ENCODE results near the gene MRPL58. TPM values are rescaled to one million over a fixed set of nuclear protein-coding genes. Genes with fewer than 3 reads are reported as not detected.

The MRPL58 gene
- total RNA-seq, 2 experiments from 2014 or later, result 5.4 to 7.1 TPM

GRCh38 chr17:75019146-75019545, 6.7 kb downstream of the MRPL58 start:
- H3K4me1 ChIP-seq (ENCODE audit: insufficient read depth, low read length), result no peaks in the 10 kb centered on the region
- H3K4me3 ChIP-seq (ENCODE audit: low read length), result no peak overlapping the region
- no peak for TF ChIP-seq CTCF (IDR thresholded peaks at IDR 0.05)
- Mint-ChIP-seq H3K4me3 (no peak overlapping the region), H3K36me3 (ENCODE audit: low read depth) (peaks cover 72% of the 10 kb centered on the region), H3K27me3 (no peaks in the 10 kb centered on the region), H3K27ac (no peak overlapping the region), H3K4me1 (ENCODE audit: low read depth) (peaks cover 25% of the 10 kb centered on the region), H3K9me3 (no peaks in the 10 kb centered on the region)
- intact Hi-C loops (cut with DNase I, micrococcal nuclease), result no loop called here
- H3K27ac ChIP-seq (ENCODE audit: low read depth in 1 of 2, low read length in 2 of 2), result no peak overlapping the region
- peaks cover 55% of the 10 kb centered on the region for H3K36me3 ChIP-seq (ENCODE audit: insufficient read depth, low read length)
- ChIA-PET CTCF (no interaction called here), POLR2A (interaction anchor here (0.8 kb wide), 1 partner anchor 32 kb away, joined by 3 read pairs; the partner anchor contains the start of gene CDR2L)
- DNase-seq (no peak), ATAC-seq (ENCODE audit: poor library complexity) (no peak)
- no peaks in the 10 kb centered on the region for H3K27me3 ChIP-seq (ENCODE audit: control insufficient read depth in 1 of 2, insufficient read depth in 2 of 2, low read length in 2 of 2)
- H3K9me3 ChIP-seq (ENCODE audit: control insufficient read depth in 1 of 2, insufficient read depth in 1 of 2, low read length in 2 of 2), result no peaks in the 10 kb centered on the region

- Histone ChIP-seq H3K27ac (ENCODE audit: low read depth in 1 of 2, low read length in 2 of 2) (no peak overlapping the region), H3K4me3 (ENCODE audit: low read length) (no peak overlapping the region), H3K4me1 (ENCODE audit: insufficient read depth, low read length) (peaks cover 2% of the 10 kb centered on the region), H3K27me3 (ENCODE audit: control insufficient read depth in 1 of 2, insufficient read depth in 2 of 2, low read length in 2 of 2) (no peaks in the 10 kb centered on the region), H3K9me3 (ENCODE audit: control insufficient read depth in 1 of 2, insufficient read depth in 1 of 2, low read length in 2 of 2) (no peaks in the 10 kb centered on the region), H3K36me3 (ENCODE audit: insufficient read depth, low read length) (peaks cover 55% of the 10 kb centered on the region)
- ChIA-PET POLR2A (interaction anchor here (0.8 kb wide), 1 partner anchor 33 kb away, joined by 3 read pairs; the partner anchor contains the start of gene CDR2L), CTCF (interaction anchor here (0.9 kb wide), 1 partner anchor 12 kb away, joined by 3 read pairs; no protein-coding TSS in a partner anchor)
- no peaks in the 10 kb centered on the region for H3K27me3 Mint-ChIP-seq
- TF ChIP-seq CTCF (IDR thresholded peaks at IDR 0.05), result no peak
- DNase-seq (no peak), ATAC-seq (ENCODE audit: poor library complexity) (no peak)
- H3K9me3 Mint-ChIP-seq, result no peaks in the 10 kb centered on the region
- H3K36me3 Mint-ChIP-seq (ENCODE audit: low read depth), result peaks cover 71% of the 10 kb centered on the region
- no peak overlapping the region for H3K27ac Mint-ChIP-seq
- H3K4me3 Mint-ChIP-seq, result no peak overlapping the region
- intact Hi-C loops (cut with DNase I, micrococcal nuclease), result no loop called here
- H3K4me1 Mint-ChIP-seq (ENCODE audit: low read depth), result peaks cover 29% of the 10 kb centered on the region
Measured at GRCh38 chr17:75019710-75020109, 7.2 kb downstream of the MRPL58 start.

- intact Hi-C loops (cut with DNase I, micrococcal nuclease), result no loop called here
- Histone ChIP-seq H3K9me3 (ENCODE audit: control insufficient read depth in 1 of 2, insufficient read depth in 1 of 2, low read length in 2 of 2) (no peaks in the 10 kb centered on the region), H3K4me1 (ENCODE audit: insufficient read depth, low read length) (peaks cover 10% of the 10 kb centered on the region), H3K36me3 (ENCODE audit: insufficient read depth, low read length) (peaks cover 55% of the 10 kb centered on the region), H3K4me3 (ENCODE audit: low read length) (no peak overlapping the region), H3K27ac (ENCODE audit: low read depth in 1 of 2, low read length in 2 of 2) (no peak overlapping the region), H3K27me3 (ENCODE audit: control insufficient read depth in 1 of 2, insufficient read depth in 2 of 2, low read length in 2 of 2) (no peaks in the 10 kb centered on the region)
- ChIA-PET POLR2A (no interaction called here), CTCF (interaction anchor here (0.7 to 0.9 kb wide), 2 partner anchors 8 to 13 kb away, joined by 3 read pairs; partner anchors contain the start of gene MRPL58)
- no peak for TF ChIP-seq CTCF (IDR thresholded peaks at IDR 0.05)
- DNase-seq (no peak), ATAC-seq (ENCODE audit: poor library complexity) (no peak)
- Mint-ChIP-seq H3K27me3 (no peaks in the 10 kb centered on the region), H3K4me3 (no peak overlapping the region), H3K27ac (no peak overlapping the region), H3K36me3 (ENCODE audit: low read depth) (peaks cover 67% of the 10 kb centered on the region), H3K9me3 (no peaks in the 10 kb centered on the region), H3K4me1 (ENCODE audit: low read depth) (peaks cover 29% of the 10 kb centered on the region)
Measured at GRCh38 chr17:75020331-75021110, 8.1 kb downstream of the MRPL58 start.
